Measurements from ENCODE around the gene PPP1R12C. TPM values are rescaled to one million over a fixed set of nuclear protein-coding genes. Genes with fewer than 3 reads are reported as not detected.
A peak's percentile ranks its signal among the peaks of the same experiment; 100 is the strongest.

Gene PPP1R12C
- polyA plus RNA-seq, 5 donors = 45.4 to 88.7 (median 69.3) TPM

DNA sequence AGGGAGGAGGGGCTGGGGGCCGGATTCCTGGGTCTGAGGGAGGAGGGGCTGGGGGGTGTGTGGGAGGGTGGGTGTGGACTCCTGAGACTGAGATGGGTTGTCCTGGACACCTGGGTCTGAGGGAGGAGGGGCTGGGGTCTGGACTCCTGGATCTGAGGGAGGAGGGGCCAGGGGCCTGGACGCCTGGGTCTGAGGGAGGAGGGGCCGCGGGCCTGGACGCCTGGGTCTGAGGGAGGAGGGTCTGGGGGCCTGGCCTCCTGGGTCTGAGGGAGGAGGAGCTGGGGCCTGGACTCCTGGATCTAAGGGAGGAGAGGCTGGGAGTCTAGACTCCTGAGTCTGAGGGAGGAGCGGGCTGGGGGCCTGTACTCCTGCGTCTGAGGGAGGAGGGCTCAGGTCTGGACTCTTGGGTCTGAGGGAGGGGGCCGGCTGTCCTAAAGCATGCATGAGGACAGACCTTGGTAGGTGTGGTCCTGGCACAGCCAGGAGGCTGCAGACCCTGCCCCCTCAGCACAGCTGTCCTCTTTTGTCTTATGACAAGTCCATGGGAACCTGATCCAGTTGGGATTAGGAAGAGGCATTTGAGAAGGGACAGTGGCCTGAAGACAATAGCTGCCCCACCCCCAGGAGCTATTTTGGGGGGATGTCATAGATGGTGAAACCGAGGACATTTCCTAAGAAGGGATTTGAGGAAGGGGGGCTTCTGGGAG is 30.3 kb upstream of the PPP1R12C start:
- DNase-seq = no peak

GRCh38 chr19:55146705-55147273 is 29.4 kb upstream of the PPP1R12C start:
- DNase-seq = no peak

DNA sequence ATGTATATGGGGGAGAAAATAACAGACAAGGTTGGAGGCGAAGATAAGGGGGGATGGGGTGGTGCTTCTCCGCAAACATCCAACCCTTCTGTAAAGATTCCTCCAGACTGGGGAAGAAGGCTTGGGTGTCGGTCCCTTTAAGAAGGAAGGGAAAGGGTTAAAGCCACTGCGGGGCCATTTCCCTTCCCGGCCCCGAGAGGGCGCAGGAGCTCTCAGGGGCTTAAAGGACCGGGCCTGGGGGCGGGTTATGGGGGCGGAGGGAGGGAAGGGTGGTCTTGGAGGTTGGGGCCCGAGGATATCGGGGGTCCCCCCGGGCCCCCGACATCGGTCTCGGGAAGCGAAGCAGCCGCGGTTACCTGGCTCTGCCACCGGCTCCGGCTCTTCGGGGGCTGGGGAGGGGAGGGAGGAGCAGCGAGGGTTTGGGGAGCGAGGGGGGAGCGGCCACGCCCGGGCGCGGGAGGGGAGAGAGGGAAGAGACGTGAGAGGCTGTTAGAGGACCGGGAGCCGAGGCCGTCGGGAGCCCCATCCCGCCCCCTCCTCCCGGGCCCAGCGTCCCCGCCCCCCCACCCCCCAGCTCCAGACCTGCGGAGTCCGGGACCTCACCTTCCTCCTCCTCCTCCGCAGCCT is 28.8 kb upstream of the PPP1R12C start:
- no peak for DNase-seq

DNA sequence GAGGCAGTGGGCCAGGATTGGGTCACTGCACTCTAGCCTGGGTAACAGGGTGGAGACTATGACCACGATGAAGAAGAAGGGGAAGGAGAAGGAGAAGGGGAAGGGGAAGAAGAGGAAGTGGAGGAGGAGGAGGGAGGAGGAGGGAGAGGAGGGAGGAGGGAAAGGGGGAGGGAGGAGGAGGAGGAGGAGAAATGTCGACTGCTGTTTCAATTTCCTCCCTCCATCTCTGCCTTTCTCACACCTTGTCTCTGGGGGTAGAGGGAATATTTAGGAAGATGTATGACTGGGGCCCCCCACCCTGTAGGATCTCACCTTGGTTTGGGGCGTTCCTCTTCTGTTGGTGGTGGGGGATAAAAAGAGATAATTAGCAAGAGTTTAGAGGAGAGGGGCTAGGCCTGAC is 27.8 kb upstream of the PPP1R12C start:
- DNase-seq = no peak

DNA sequence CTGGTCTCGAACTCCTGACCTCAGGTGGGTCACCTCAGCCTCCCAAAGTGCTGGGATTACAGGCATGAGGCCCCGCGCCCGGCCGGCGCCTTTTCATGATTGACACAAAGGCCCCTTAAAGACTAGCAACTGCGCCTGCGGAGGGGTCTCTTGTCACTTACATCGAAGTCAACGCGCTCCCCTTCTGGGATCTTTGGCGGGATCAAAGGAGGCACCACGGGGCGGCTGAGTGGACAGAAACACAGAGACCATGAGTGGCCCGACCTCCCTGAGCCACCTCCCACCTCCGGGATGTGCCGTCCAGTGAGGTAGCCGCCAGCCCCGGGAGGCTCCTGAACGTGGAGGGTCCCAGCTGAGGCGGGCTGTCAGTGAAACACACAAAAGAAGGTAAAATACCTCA is 24.3 kb upstream of the PPP1R12C start:
- no peak for DNase-seq

GRCh38 chr19:55137915-55138314 is 20.5 kb upstream of the PPP1R12C start:
- DNase-seq = no peak

DNA sequence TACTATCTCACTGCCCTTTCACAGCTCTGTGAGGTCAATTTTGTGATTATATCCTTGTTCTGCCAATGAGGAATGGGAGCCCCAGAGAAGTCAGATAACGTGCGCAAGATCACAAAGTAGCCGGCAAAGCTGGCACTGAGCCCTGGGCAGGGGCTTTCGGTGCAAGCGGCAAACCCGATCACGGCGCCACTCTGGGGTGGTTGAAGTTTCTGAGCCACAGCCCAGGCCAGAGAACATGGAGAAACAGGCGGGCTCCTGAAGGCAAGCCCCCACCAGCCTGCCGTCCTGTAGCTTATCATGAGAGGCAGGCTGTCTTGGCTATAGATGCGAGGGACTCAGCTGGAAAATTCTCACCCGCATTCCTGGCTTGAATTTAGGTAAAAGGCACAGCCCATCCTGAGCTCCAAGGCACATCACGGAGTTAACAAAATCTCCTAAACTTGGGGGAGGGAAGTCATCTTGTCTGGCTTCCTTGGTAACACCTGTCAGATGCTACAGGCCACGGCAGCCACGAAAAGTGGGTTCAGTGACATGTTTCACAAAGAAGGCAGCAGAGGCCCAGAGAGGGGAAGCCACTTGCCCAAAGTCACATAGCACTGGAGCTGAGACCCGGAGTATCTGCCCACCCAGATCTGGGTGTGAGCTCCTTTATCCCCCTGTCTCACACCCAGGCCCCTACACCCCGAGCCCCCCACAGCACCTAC is 19.1 kb upstream of the PPP1R12C start:
- DNase-seq = no peak

GRCh38 chr19:55134736-55135135 is 17.3 kb upstream of the PPP1R12C start:
- no peak for DNase-seq

GRCh38 chr19:55133639-55134444 is 16.4 kb upstream of the PPP1R12C start:
- DNase-seq = no peak

- DNase-seq = no peak
These were observed 15.2 kb upstream of the PPP1R12C start for GRCh38 chr19:55132453-55133129.

GRCh38 chr19:55131421-55131820 is 14.0 kb upstream of the PPP1R12C start:
- no peak for DNase-seq

DNA sequence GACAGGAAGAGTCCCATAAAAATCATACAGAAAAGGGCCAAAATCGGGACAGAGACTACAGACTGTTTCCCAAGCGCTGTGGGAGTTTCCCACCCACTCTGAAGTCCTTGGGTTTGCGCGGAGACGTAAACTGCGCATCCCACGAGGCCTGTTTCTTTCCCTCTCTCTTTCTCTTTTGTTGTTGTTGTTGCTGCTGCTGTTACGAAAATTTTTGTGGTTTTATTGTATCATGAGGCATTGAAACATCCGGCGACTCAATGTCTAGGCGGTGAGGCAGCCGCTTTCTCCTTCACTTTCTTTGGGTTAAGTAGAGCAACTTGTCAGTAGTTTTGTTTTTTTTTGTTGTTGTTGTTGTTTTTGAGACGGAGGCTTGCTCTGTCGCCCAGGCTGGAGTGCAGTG is 1.6 kb upstream of the PPP1R12C start:
- DNase-seq = no peak

DNA sequence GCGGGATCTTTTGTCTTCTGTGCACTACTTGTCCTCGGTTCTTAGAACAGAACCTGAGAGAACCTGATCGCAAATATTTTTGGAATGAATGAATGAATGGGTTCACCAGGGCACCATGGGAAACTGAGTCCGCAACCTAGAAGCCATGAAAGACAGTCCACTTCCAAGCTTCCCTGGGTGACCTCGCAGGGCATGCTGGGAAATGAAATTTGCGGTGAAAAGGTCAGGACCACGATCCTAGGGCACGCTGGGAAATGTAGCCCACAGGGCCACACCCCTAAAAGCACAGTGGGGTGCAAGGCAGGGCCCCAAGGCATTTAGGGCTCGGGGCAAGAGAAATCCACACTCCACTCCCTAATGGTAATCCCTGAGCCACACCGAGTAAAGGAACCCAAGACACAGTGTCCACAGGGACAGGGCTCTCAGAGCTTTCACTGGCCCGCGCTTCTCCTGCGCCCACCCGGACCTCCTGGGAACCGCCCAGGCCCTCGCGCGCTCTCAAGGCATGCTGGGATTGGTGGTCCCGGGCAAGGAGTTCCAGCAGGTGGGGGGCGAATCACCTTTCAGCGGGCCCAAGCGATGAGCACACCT is 1.1 kb upstream of the PPP1R12C start:
- peak; percentile 18 to 24 for DNase-seq

DNA sequence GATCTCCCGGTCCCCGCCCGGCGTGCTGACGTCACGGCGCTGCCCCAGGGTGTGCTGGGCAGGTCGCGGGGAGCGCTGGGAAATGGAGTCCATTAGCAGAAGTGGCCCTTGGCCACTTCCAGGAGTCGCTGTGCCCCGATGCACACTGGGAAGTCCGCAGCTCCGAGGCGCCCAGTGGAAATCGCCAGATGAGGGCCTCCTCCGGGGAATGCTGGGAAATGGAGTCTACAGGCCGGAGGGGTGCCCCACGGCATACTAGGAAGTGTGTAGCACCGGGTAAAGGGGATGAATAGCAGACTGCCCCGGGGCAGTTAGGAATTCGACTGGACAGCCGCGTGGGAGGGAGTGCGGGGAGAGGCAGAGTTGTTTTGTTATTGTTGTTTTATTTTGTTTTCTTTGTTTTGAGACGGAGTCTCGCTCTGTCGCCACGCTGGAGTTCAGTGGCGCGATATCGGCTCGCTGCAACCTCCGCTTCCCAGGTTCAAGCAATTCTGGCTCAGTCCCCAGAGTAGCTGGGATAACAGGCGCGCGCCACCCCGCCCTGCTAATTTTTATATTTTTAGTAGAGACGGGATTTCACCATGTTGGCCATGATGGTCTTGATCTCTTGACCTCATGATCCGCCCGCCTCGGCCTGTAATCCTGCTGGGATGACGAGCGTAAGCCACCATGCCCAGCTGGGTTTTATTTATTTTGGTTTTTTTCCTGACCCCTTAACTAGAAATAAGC is 390 bp upstream of the PPP1R12C start:
- DNase-seq = peak; percentile 98

DNA sequence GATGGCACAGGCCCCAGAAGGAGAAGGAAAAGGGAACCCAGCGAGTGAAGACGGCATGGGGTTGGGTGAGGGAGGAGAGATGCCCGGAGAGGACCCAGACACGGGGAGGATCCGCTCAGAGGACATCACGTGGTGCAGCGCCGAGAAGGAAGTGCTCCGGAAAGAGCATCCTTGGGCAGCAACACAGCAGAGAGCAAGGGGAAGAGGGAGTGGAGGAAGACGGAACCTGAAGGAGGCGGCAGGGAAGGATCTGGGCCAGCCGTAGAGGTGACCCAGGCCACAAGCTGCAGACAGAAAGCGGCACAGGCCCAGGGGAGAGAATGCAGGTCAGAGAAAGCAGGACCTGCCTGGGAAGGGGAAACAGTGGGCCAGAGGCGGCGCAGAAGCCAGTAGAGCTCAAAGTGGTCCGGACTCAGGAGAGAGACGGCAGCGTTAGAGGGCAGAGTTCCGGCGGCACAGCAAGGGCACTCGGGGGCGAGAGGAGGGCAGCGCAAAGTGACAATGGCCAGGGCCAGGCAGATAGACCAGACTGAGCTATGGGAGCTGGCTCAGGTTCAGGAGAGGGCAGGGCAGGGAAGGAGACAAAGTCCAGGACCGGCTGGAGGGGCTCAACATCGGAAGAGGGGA is 1.1 kb downstream of the PPP1R12C start:
- peak; percentile 19 to 27 for DNase-seq

GRCh38 chr19:55115446-55116065 is 1.9 kb downstream of the PPP1R12C start:
- DNase-seq = no peak

- DNase-seq = no peak
These were observed 2.8 kb downstream of the PPP1R12C start for GRCh38 chr19:55114566-55115145.

DNA sequence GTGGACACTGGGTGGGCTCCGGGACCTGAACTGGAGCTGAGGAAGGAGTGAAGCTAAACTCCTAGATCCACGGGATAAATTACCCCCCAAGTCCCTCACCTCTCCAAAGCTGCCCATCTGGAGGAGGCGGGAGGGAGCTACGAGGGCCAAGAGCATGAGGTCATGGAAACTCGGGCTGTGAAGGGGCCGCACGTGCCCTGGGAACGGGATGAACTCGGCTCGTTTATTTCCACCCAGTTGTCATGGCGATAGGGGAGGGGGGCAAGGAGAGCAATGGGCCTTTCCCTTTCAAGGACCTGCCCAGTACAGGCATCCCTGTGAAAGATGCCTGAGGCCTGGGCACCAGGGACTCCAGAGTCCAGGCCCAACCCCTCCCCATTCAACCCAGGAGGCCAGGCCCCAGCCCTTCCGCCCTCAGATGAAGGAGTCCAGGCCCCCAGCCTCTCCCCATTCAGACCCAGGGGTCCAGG is 3.8 kb downstream of the PPP1R12C start:
- DNase-seq = peak; percentile 78 to 80

Data from right lung (tissue), 5 donors.